ENCODE data around the gene HOXB6. TPM values are rescaled to one million over a fixed set of nuclear protein-coding genes. Genes with fewer than 3 reads are reported as not detected.
A peak's percentile ranks its signal among the peaks of the same experiment; 100 is the strongest.

Gene HOXB6
- total RNA-seq, 4 donors from 2014 or later = 0.27 to 4.6 (median 0.45) TPM

DNA sequence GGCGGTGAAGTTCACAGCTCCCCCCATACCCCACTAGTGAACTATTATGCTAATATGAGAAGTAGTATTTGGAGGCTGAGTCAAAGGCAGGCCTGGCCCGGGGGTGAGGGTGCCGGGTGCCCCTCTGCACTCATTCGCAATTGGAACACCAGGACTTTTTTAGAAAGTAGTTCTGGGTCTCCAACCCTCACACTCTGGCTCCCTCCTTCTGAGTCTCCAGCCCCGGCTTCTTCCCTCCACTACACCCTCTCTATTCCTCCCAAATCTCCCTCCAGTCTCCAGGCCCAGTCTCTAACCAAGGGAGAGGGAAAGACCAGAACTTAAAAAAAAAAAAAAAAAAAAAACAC, 48.6 kb downstream of the HOXB6 start:
- intact Hi-C loops (cut with DNase I; ENCODE audit: low total_unique reads) = no loop called here
- H3K4me3 ChIP-seq (ENCODE audit: low read depth, poor library complexity, severe bottlenecking) = no peak overlapping the region
- WGBS, 2 donors = 52 to 64% methylated on average over 5 of the region's 5 CpGs
- no peak for TF ChIP-seq CTCF (IDR thresholded peaks at IDR 0.05)
- no peak for TF ChIP-seq POLR2A (IDR thresholded peaks at IDR 0.05)
- no peak for DNase-seq (ENCODE audit: low spot score in 2 of 2)

- TF ChIP-seq POLR2A (IDR thresholded peaks at IDR 0.05) = no peak
- no peak for TF ChIP-seq CTCF (IDR thresholded peaks at IDR 0.05)
- DNase-seq (ENCODE audit: low spot score in 2 of 2) = no peak
- peak overlapping the region; percentile 0 for H3K4me3 ChIP-seq (ENCODE audit: low read depth, poor library complexity, severe bottlenecking)
- WGBS, 2 donors = 15 to 17% methylated on average over 34 to 36 of the region's 36 CpGs
- intact Hi-C loops (cut with DNase I; ENCODE audit: low total_unique reads) = no loop called here
These were observed 49.2 kb downstream of the HOXB6 start for GRCh38 chr17:48555258-48556228.

GRCh38 chr17:48554412-48555257, 50.2 kb downstream of the HOXB6 start:
- peak overlapping the region; percentile 0 for H3K4me3 ChIP-seq (ENCODE audit: low read depth, poor library complexity, severe bottlenecking)
- 38 to 63% methylated on average over 44 of the region's 44 CpGs for WGBS, 2 donors
- TF ChIP-seq POLR2A (IDR thresholded peaks at IDR 0.05) = no peak
- TF ChIP-seq CTCF (IDR thresholded peaks at IDR 0.05) = no peak
- intact Hi-C loops (cut with DNase I; ENCODE audit: low total_unique reads) = no loop called here
- no peak for DNase-seq (ENCODE audit: low spot score in 2 of 2)

DNA sequence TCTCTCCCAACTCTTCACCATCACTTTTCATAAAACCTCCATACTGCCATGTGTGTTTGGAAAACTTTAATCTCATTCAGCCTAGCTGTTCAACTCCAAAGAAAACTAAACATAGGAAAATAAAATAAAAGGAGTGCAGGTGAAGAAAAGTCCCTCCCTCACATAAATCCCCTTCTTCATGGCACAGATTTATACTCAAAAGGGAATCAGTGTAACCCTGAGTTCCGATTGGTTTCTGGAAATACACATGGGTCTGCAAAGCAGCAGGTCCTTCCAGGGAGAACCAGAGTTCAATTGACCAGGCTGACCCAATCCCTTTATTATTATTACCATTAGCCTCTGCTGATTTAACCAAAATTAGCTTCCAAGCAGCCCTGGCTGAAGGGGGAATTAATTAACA, 51.0 kb downstream of the HOXB6 start:
- WGBS, 2 donors = 50 to 81% methylated on average over 1 of the region's 1 CpG
- H3K4me3 ChIP-seq (ENCODE audit: low read depth, poor library complexity, severe bottlenecking) = no peak overlapping the region
- intact Hi-C loops (cut with DNase I; ENCODE audit: low total_unique reads) = no loop called here
- no peak for DNase-seq (ENCODE audit: low spot score in 2 of 2)
- TF ChIP-seq POLR2A (IDR thresholded peaks at IDR 0.05) (no peak), CTCF (IDR thresholded peaks at IDR 0.05) (no peak)

DNA sequence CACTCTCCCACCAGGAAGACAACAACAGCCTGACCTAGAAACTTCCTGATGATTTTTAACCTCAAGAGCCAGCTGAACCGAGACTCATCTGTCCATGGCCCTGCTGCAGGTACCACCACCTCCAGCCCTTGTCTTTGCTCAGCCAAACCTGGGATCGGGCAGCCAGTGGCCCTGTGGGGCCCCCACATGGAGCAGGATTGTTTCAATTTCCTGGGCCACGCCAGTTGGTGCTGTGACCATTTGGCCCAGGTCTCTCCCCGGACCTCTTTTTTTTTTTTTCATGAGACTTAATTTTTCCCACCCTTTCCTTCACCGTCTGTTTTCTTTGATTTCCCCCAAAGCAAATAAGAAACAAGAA, 51.6 kb downstream of the HOXB6 start:
- intact Hi-C loops (cut with DNase I; ENCODE audit: low total_unique reads) = no loop called here
- TF ChIP-seq POLR2A (IDR thresholded peaks at IDR 0.05) (no peak), CTCF (IDR thresholded peaks at IDR 0.05) (no peak)
- no peak overlapping the region for H3K4me3 ChIP-seq (ENCODE audit: low read depth, poor library complexity, severe bottlenecking)
- DNase-seq (ENCODE audit: low spot score in 2 of 2) = no peak
- 61 to 65% methylated on average over 5 of the region's 5 CpGs for WGBS, 2 donors

Data from lower leg skin (tissue), 4 donors.